Choroid plexus epithelial cell (primary cell): Measurements from ENCODE around the gene CEP20.

ENCODE experiments used
- DNase-seq: peaks from one replicate; pipeline ENCODE4 v3.0.0-alpha.2; 2010; ENCODE audit warnings: low read depth
- H3K4me3 ChIP-seq: 2 replicates; pipeline ENCODE4 v1.5.1; 2011; ENCODE audit warnings: low read depth, mild to moderate bottlenecking, control low read depth, low read length, moderate library complexity
- TF ChIP-seq, protein P1 (sequence below): conservative IDR thresholded peaks from 2 replicates; pipeline ENCODE4 v1.5.1; 2011; ENCODE audit warnings: low read depth, mild to moderate bottlenecking, control low read depth, inconsistent platforms, low read length, moderate library complexity

Gene CEP20

GRCh38 chr16:15911198-15911597 lies 22.8 kb upstream of the CEP20 start:
- TF ChIP-seq, protein P1, sequence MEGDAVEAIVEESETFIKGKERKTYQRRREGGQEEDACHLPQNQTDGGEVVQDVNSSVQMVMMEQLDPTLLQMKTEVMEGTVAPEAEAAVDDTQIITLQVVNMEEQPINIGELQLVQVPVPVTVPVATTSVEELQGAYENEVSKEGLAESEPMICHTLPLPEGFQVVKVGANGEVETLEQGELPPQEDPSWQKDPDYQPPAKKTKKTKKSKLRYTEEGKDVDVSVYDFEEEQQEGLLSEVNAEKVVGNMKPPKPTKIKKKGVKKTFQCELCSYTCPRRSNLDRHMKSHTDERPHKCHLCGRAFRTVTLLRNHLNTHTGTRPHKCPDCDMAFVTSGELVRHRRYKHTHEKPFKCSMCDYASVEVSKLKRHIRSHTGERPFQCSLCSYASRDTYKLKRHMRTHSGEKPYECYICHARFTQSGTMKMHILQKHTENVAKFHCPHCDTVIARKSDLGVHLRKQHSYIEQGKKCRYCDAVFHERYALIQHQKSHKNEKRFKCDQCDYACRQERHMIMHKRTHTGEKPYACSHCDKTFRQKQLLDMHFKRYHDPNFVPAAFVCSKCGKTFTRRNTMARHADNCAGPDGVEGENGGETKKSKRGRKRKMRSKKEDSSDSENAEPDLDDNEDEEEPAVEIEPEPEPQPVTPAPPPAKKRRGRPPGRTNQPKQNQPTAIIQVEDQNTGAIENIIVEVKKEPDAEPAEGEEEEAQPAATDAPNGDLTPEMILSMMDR: no peak
- H3K4me3 ChIP-seq: no peak overlapping the region
- DNase-seq: no peak

- peak; percentile 56 for DNase-seq
- TF ChIP-seq, protein P1: no peak
- H3K4me3 ChIP-seq: no peak overlapping the region
Measured at GRCh38 chr16:15907863-15908478, 19.6 kb upstream of the CEP20 start.

- TF ChIP-seq, protein P1: no peak
- no peak overlapping the region for H3K4me3 ChIP-seq
- no peak for DNase-seq
Measured at GRCh38 chr16:15906439-15906838, 18.0 kb upstream of the CEP20 start.

GRCh38 chr16:15903960-15904359 lies 15.6 kb upstream of the CEP20 start:
- DNase-seq: no peak
- TF ChIP-seq, protein P1: no peak
- no peak overlapping the region for H3K4me3 ChIP-seq

DNA sequence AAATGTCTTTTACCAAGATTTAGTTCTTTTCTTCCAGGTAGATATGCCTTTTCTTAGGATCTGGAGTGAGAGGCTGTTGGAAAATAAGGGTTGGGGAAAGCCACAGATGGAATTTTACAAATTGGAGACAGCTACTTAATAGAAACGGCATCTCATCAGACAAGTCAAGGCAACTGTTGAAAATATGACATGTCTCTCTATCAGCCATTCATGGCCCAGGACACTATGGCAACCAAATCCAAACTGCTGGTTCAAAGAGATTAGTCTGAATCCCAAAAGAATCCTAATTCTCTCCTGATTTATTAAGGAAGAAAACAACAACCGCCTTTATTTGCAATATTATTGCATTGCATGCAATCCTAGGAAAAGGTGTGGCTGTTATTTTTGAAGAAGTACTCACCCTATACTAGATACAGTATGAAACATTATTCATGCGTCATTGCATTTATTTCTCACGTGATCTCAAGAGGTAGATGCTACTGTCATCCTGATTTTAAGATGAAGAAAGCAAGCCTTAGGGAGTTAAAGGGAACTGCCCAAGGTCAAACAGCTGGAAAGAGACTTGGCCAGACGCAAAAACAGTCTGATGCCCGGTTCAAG lies 12.6 kb upstream of the CEP20 start:
- no peak overlapping the region for H3K4me3 ChIP-seq
- no peak for DNase-seq
- TF ChIP-seq, protein P1: no peak

- DNase-seq: no peak
- H3K4me3 ChIP-seq: no peak overlapping the region
Measured at GRCh38 chr16:15900357-15900756, 12.0 kb upstream of the CEP20 start.

More at GRCh38 chr16:15900357-15900756, 12.0 kb upstream of the CEP20 start:
- TF ChIP-seq, protein P1: no peak
